Mammary epithelial cell (primary cell): ENCODE measurements around the gene MTHFD2L.

Source experiments
- CTCF ChIP-seq, 2 donors: IDR thresholded peaks in 1 of 2; conservative IDR thresholded peaks in 1 of 2; 2 replicates each; pipeline ENCODE4 v1.5.1; 2011 to 2012; ENCODE audit warnings: inconsistent platforms in 2 of 2, low read length in 2 of 2, mild to moderate bottlenecking in 2 of 2, control low read depth in 1 of 2, low read depth in 1 of 2; ENCODE audit not compliant: insufficient read depth in 1 of 2; ENCODE audit errors: extremely low read depth in 1 of 2
- EZH2 ChIP-seq: IDR thresholded peaks from 2 replicates; pipeline ENCODE4 v1.6.1; 2012; ENCODE audit warnings: low read length, inconsistent platforms, borderline replicate concordance

GRCh38 chr4:74190919-74191397 lies 33.0 kb downstream of the MTHFD2L start:
- TF ChIP-seq CTCF (conservative IDR thresholded peaks at IDR 0.05 in 1 of 2, IDR thresholded peaks at IDR 0.05 in 1 of 2; ENCODE audit: extremely low read depth in 1 of 2, insufficient read depth in 1 of 2, low read depth in 1 of 2, low read length in 2 of 2) (no peak), EZH2 (no peak)
